Esophagus mucosa (tissue), 1 donor: Measurements from ENCODE around the gene GCNT2. TPM values are rescaled to one million over a fixed set of nuclear protein-coding genes. Genes with fewer than 3 reads are reported as not detected.
"Not testable (repeated sequence)": the region's sequence is repeated elsewhere in the genome, so short reads cannot be mapped to it uniquely, and the experiment has no call there.

ENCODE experiments used
- ATAC-seq: fragments of 200-7000 bp; cut with Tn5 transposase; one replicate; pipeline ENCODE4 v1.9.1; 2020
- total RNA-seq: library from RNA; stranded (reverse); gene quantifications from one replicate; pipeline ENCODE4 v1.2.4, GENCODE V29; 2023
- donor health status: DM: yes; HTN: yes; CAD: no.

The GCNT2 gene
- total RNA-seq: 8.1 TPM

DNA sequence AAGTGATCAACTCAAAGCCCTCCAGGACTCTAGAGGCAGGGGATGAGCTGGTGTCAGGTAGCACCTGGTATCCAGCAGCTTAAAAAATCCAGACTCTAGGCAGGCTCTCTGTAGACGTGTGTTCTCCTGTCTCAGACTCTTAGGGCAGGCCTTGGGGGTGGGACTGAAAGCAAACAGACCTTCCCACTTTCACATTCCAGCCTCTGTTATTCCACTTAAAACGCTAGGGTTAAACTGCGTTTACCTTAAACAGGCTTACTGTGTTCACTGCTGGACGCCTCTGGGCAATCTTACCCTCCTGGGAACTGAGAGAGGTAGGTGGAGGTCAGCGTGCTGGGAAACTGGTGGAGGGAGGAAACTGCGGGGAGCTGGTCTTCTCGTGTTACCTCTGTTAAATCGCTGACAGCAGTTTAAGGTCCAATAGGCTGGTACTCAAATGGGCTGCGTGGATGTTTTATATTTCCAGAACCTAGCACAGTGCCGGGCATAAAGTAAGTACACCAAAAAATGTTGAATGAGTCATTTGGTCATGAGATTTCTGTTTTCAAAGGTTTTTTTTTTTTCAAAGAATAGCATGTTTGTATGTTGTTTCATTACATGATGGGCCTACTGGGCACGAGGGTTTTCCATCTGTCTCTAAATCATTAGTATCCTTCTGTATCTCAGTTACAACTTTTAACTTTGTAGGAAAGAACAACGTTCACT is at the start of gene GCNT2:
Gene GCNT2, plus strand, starts transcription at position 248 of the 705 bp plus-strand sequence. CDS start 7,561 bp downstream, outside the sequence.
- peak; percentile 86 for ATAC-seq

DNA sequence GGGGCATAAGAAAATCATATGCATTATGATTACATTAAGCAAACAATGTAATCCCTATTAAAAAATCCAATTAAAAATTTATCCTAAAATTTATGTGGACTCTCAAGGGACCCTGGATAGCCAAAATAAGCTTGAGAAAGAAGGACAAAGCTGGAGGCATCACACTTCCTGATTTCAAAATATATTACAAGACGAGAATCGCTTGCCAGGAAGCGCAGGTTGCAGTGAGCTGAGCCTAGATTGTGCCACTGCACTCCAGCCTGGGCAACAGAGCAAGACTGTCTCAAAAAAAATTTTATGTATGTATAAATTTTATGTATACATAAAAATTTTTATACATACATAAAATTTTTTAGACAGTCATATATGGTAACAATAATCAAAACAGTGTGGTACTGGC is 48.5 kb upstream of the GCNT2 start:
- ATAC-seq: no peak

GRCh38 chr6:10478187-10479040 is 42.7 kb upstream of the GCNT2 start:
- peak; percentile 20 for ATAC-seq

GRCh38 chr6:10479939-10480700 is 41.0 kb upstream of the GCNT2 start:
- ATAC-seq: no peak

GRCh38 chr6:10481101-10481500 is 40.0 kb upstream of the GCNT2 start:
- no peak for ATAC-seq

GRCh38 chr6:10482636-10483257 is 38.4 kb upstream of the GCNT2 start:
- no peak for ATAC-seq

GRCh38 chr6:10484912-10485311 is 36.2 kb upstream of the GCNT2 start:
- ATAC-seq: no peak

- ATAC-seq: no peak
Observed at GRCh38 chr6:10485406-10485805, 35.7 kb upstream of the GCNT2 start.

DNA sequence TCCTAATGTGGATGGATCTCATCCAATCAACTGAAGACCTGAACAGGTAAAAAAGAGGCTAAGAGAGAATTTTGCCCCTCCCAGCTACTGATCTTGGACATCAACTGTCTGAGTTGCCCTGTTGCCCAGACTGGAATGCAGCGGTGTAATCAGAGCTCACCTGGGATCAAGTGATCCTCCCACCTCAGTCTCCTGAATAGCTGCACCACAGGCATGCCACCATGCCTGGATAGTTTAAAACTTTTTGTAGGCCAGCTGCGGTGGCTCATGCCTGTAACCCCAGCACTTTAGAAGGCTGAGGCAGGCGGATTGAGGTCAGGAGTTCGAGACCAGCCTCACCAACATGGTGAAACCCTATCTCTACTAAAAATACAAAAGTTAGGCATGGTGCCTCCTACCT is 34.9 kb upstream of the GCNT2 start:
- ATAC-seq: no peak

DNA sequence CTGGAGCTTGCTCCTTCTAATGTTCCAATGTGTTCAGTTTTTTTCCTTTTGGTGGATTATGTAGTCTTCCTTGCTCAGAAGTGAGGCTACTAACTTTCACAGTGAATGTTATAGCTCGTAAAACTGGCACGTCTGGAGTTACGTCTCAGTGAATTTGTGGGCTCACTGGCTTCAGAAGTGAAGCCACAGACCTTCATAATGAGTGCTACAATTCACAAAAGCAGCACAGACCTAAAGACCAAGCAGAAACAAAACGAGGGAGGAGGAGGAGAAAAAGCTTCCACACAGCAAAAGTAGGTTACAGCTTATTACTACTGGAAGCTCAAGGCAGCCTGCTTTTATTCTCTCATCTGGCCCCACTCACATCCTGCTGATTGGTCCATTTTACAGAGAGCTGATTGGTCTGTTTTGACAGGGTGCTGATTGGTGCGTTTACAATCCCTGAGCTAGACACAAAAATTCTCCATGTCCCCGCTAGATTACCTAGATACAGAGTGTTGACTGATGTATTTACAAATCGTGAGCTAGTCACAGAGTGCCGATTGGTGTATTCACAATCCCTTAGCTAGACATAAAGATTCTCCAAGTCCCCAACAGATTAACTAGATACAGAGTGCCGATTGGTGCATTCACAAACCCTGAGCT is 34.1 kb upstream of the GCNT2 start:
- not testable (repeated sequence) for ATAC-seq

DNA sequence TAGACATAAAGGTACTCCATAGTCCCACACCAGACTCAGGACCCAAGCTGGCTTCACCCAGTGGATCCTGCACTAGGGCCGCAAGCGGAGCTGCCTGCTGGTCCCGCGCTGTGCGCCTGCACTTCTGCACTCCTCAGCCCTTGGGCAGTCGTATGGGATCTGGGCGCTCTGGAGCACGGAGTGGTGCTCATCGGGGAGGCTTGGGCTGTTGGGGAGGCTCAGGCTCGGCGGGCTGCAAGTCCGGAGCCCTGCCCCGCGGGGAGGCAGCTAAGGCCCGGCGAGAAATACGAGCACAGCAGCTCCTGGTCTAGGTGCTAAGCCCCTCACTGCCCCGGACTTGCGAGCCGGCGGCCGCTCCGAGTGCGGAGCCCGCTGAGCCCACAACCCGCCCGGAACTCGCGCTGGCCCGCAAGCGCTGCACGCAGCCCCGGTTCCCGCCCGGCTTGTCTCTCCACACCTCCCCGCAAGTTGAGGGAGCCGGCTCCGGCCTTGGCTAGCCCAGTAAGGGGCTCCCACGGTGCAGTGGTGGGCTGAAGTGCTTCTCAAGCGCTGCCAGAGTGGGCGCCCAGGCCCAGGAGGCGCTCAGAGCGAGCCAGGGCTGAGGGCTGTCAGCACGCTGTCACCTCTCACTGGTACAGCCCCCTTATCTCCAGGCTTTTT is 33.4 kb upstream of the GCNT2 start:
- ATAC-seq: no peak

DNA sequence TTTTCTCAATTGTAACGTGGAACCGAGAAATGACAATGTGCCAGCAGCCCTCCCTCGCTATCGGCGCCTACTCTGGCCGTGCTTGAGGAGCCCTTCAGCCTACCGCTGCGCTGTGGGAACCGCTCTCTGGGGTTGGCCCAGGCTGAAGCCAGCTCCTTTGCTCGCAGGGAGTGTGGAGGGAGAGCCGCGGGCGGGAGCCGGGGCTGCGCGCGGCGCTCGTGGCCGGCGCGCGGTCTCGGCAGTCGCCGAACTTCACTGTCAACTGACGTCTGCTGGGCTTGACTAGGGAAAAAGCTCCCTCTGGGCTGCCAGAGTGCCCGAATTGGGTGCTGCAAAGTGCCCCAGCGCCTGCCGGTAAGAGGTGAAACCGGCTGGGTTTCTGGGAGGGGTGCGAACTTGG is 29.7 kb upstream of the GCNT2 start:
- ATAC-seq: no peak

DNA sequence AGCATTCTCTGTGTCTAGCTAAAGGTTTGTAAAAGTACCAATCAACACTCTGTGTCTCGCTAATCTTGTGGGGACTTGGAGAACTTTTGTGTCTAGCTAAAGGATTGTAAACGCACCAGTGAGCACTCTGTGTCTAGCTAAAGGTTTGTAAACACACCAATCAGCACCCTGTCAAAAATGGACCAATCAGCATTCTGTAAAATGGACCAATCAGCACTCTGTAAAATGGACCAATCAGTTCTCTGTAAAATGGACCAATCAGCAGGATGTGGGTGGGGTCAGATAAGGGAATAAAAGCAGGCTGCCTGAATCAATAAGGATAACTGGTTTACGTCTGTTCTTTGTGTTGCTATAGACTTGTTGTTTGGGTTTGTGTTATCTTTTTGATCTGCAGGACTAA is 29.2 kb upstream of the GCNT2 start:
- ATAC-seq: not testable (repeated sequence)

DNA sequence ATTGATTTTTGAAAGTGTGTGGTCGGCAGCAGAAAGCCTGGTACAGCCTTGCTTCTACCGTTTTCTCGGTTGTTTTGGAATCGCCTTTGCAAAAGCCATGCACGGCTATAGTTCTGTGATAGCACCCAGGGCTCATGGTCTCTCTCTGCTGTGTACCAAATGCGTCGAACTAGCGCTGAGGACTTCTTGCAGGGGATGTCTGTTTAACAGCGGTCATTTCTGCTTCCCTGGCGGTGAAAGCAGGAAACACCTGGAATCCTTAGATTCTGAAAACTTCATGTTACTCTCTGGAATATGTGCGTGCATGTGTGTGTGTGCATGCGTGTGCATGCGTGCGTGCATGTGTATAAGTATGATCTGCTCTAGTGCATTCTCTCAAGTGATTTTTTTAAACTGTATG is 26.1 kb upstream of the GCNT2 start:
- ATAC-seq: no peak

DNA sequence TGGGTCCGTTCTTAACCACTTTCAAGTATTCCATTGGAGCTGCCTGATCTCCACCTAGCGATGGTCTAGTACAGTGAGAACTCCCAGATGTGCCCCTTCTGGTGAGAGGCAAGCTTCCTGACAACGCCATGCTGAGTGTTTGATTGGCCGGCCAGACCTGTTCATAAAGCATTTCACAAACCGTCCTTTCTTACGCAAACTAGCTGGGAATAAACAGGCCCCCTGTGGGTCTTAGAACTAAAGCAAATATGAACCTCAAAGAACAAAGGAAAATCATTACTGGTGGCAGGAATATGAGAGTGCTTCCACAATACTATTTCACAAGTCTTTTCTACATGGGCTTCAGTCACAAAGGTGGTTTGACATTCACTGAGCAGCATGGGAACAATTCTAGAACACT is 15.6 kb upstream of the GCNT2 start:
- no peak for ATAC-seq

- no peak for ATAC-seq
Observed at GRCh38 chr6:10507298-10507697, 13.9 kb upstream of the GCNT2 start.

GRCh38 chr6:10507715-10508114 is 13.4 kb upstream of the GCNT2 start:
- ATAC-seq: no peak

DNA sequence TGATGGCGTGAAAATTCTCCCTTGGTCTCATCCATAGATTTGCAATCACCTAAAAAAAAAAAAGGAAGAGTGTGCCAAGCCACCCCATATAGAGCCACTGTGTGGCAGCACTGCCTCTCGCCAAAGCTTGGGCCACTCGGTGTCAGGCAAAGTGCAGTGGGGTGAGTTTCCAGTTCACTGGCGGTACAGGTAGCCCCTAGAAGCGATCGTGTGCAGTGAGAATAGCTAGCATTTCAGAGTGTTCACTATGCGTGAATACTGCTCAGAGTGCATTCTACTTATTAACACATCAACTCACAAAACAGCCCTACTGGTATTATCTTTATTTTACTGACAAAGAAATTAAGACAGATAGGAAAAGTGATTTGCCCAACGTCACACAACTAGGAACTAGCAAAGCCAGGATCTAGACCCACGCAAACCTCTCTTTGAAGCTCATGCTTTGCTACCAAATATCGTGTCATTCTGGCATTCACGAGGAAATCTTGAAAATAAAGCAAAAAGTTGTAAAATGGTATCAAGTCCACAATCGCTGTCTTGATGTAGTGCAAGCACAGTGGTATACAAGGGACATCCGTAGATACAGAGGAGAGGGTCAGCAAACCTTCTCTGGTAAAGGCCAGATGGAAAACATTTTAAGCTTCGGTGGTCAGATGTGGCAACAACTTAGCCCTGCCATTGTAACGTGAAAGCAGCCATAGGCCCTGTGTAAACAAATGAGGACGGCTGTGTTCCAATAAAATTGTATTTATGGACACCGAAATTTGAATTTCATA is 10.4 kb upstream of the GCNT2 start:
- ATAC-seq: peak; percentile 91

- ATAC-seq: no peak
Observed at GRCh38 chr6:10511477-10511876, 9.7 kb upstream of the GCNT2 start.

DNA sequence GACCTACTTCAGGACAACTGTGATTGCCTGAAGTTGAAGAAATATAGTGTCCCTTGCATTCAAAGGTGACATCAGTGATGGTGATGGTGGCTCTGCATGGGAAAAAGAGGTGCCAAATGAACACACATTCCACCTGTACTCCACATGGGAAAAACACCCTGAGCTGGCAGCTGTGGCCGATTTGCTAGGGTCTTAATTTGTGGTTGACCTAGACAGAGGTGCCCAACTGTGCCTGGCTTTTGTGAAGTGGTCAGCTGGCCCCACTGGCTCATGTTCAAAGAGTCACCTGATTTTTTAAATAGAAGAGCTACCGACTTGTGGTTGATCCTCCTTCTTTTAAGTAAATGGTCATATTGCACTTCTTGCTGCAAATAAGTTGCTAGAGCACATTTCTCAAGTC is 7.6 kb upstream of the GCNT2 start:
- ATAC-seq: no peak
